Stimulated activated CD4-positive, alpha-beta T cell treated with anti-CD3 and anti-CD28 coated beads, Interleukin-15, amount 100 ng/mL, for 24 hours (primary cell): ENCODE measurements around the gene LINC00632.
"Not testable (repeated sequence)": the region's sequence is repeated elsewhere in the genome, so short reads cannot be mapped to it uniquely, and the experiment has no call there.

Experiments used
- DNase-seq: peaks from one replicate; pipeline ENCODE4 v3.0.0-alpha.2; 2020

The LINC00632 gene

GRCh38 chrX:140709421-140709846 lies at the start of gene LINC00632:
TSS of gene LINC00632 (plus strand) at chrX:140709759.
- DNase-seq = no peak

GRCh38 chrX:140661643-140662042 lies 47.9 kb upstream of the LINC00632 start:
- no peak for DNase-seq

GRCh38 chrX:140664939-140665338 lies 44.6 kb upstream of the LINC00632 start:
- no peak for DNase-seq

GRCh38 chrX:140672840-140673731 lies 36.5 kb upstream of the LINC00632 start:
- DNase-seq = no peak

- DNase-seq = no peak
These were observed 21.9 kb upstream of the LINC00632 start for GRCh38 chrX:140687706-140688105.

- not testable (repeated sequence) for DNase-seq
These were observed 18.0 kb upstream of the LINC00632 start for GRCh38 chrX:140691596-140691995.

- DNase-seq = no peak
These were observed 11.9 kb upstream of the LINC00632 start for GRCh38 chrX:140697618-140698017.

GRCh38 chrX:140701480-140701879 lies 8.1 kb upstream of the LINC00632 start:
- DNase-seq = peak; percentile 5

- DNase-seq = no peak
These were observed 1.2 kb downstream of the LINC00632 start for GRCh38 chrX:140710710-140711109.

- DNase-seq = no peak
These were observed 2.3 kb downstream of the LINC00632 start for GRCh38 chrX:140711894-140712293.

GRCh38 chrX:140712413-140713173 lies 3.0 kb downstream of the LINC00632 start:
- DNase-seq = peak; percentile 20

GRCh38 chrX:140713174-140713539 lies 3.6 kb downstream of the LINC00632 start:
- DNase-seq = no peak

- DNase-seq = no peak
These were observed 6.2 kb downstream of the LINC00632 start for GRCh38 chrX:140715787-140716186.

GRCh38 chrX:140723121-140723715 lies 13.7 kb downstream of the LINC00632 start:
- DNase-seq = no peak

GRCh38 chrX:140724309-140724708 lies 14.8 kb downstream of the LINC00632 start:
- no peak for DNase-seq

- no peak for DNase-seq
These were observed 15.2 kb downstream of the LINC00632 start for GRCh38 chrX:140724736-140725135.

GRCh38 chrX:140725500-140725899 lies 15.9 kb downstream of the LINC00632 start:
- no peak for DNase-seq

GRCh38 chrX:140733766-140734342 lies 24.3 kb downstream of the LINC00632 start:
- no peak for DNase-seq

GRCh38 chrX:140744085-140744484 lies 34.5 kb downstream of the LINC00632 start:
- no peak for DNase-seq

- DNase-seq = no peak
These were observed 47.4 kb downstream of the LINC00632 start for GRCh38 chrX:140756941-140757340.

- DNase-seq = peak; percentile 36
These were observed 52.5 kb downstream of the LINC00632 start for GRCh38 chrX:140762061-140762460.

- peak; percentile 3 for DNase-seq
These were observed 54.9 kb downstream of the LINC00632 start for GRCh38 chrX:140764401-140764919.
